WTC11 (cell line): ENCODE measurements around the gene ENO3. TPM values are rescaled to one million over a fixed set of nuclear protein-coding genes. Genes with fewer than 3 reads are reported as not detected.

Source experiments
- ATAC-seq: fragments of 200-7000 bp; cut with Tn5 transposase; 2 replicates; pipeline ENCODE4 v1.10.0; 2021; ENCODE audit warnings: mild to moderate bottlenecking, moderate library complexity
- CTCF ChIA-PET: fragments of 300-600 bp; sonication (Branson Sonifier 250); formaldehyde crosslinking; loops from one replicate; lab custom pipeline; 2021; ENCODE audit warnings: antibody characterized with exemption; lab: Charles Lee
- POLR2A ChIA-PET: fragments of 350-600 bp; sonication (Branson Sonifier 250); formaldehyde crosslinking; loops from one replicate; lab custom pipeline; 2021; ENCODE audit warnings: antibody characterized with exemption; lab: Charles Lee
- DNase-seq: peaks from one replicate; pipeline ENCODE4 v3.0.0; 2021; ENCODE audit warnings: low spot score
- H3K27ac Mint-ChIP-seq: 2 replicates; pipeline ENCODE4 v1.8.0; 2021; ENCODE audit warnings: mixed read lengths
- H3K27me3 Mint-ChIP-seq: 2 replicates; pipeline ENCODE4 v1.8.0; 2021; ENCODE audit warnings: low read depth, mild to moderate bottlenecking, moderate library complexity, mixed read lengths
- H3K36me3 Mint-ChIP-seq: 2 replicates; pipeline ENCODE4 v1.8.0; 2021; ENCODE audit warnings: mixed read lengths
- H3K4me1 Mint-ChIP-seq: 2 replicates; pipeline ENCODE4 v1.8.0; 2022; ENCODE audit warnings: mixed read lengths
- H3K4me3 Mint-ChIP-seq: 2 replicates; pipeline ENCODE4 v1.8.0; 2021; ENCODE audit warnings: mild to moderate bottlenecking, moderate library complexity, mixed read lengths
- H3K9me3 Mint-ChIP-seq: 2 replicates; pipeline ENCODE4 v1.8.0; 2021; ENCODE audit warnings: mixed read lengths
- ELF4 ChIP-seq: sonication (generic); formaldehyde crosslinking; IDR thresholded peaks from 2 replicates; pipeline ENCODE4 v1.8.1; 2022; ENCODE audit warnings: low read depth, mild to moderate bottlenecking, moderate library complexity, missing genetic modification reagents
- GABPB1 ChIP-seq: sonication (generic); formaldehyde crosslinking; IDR thresholded peaks from 2 replicates; pipeline ENCODE4 v1.8.1; 2023; ENCODE audit warnings: mild to moderate bottlenecking, missing genetic modification reagents
- GTF2I ChIP-seq: fragments of 250-450 bp; sonication (Bioruptor Pico); conservative IDR thresholded peaks from 2 replicates; pipeline ENCODE4 v1.4.0; 2021; ENCODE audit warnings: mild to moderate bottlenecking
- KAT7 ChIP-seq: sonication (generic); formaldehyde crosslinking; IDR thresholded peaks from 2 replicates; pipeline ENCODE4 v1.8.1; 2023; ENCODE audit warnings: missing genetic modification reagents, mild to moderate bottlenecking, borderline replicate concordance
- SP1 ChIP-seq: sonication (generic); formaldehyde crosslinking; conservative IDR thresholded peaks from 2 replicates; pipeline ENCODE4 v1.8.1; 2022; ENCODE audit warnings: missing genetic modification reagents
- ZNF423 ChIP-seq: fragments of 250-450 bp; sonication (Bioruptor Pico); IDR thresholded peaks from 2 replicates; pipeline ENCODE4 v2.1.2; 2022; ENCODE audit warnings: mild to moderate bottlenecking, moderate library complexity
- total RNA-seq: library from RNA; stranded (reverse); gene quantifications from 3 replicates; pipeline ENCODE4 v1.2.3, GENCODE V29; 2021
- TF ChIP-seq, protein P1 (sequence below): sonication (generic); formaldehyde crosslinking; IDR thresholded peaks from 2 replicates; pipeline ENCODE4 v1.8.1; 2022; ENCODE audit warnings: missing genetic modification reagents, borderline replicate concordance
- TF ChIP-seq, protein P2 (sequence below): sonication (generic); formaldehyde crosslinking; IDR thresholded peaks from 2 replicates; pipeline ENCODE4 v1.8.0; 2023; ENCODE audit warnings: missing genetic modification reagents, mild to moderate bottlenecking, borderline replicate concordance
- TF ChIP-seq, protein P3 (sequence below): fragments of 250-450 bp; sonication (Bioruptor Pico); IDR thresholded peaks from 2 replicates; pipeline ENCODE4 v2.1.2; 2022; ENCODE audit warnings: mild to moderate bottlenecking, moderate library complexity
- TF ChIP-seq, protein P4 (sequence below): sonication (generic); formaldehyde crosslinking; conservative IDR thresholded peaks from 2 replicates; pipeline ENCODE4 v1.8.1; 2022; ENCODE audit warnings: mild to moderate bottlenecking, missing genetic modification reagents
- TF ChIP-seq, protein P5 (sequence below): sonication (generic); formaldehyde crosslinking; IDR thresholded peaks from 2 replicates; pipeline ENCODE4 v1.8.1; 2023; ENCODE audit warnings: mild to moderate bottlenecking, missing genetic modification reagents, moderate library complexity
- TF ChIP-seq, protein P6 (sequence below): sonication (generic); formaldehyde crosslinking; IDR thresholded peaks from 2 replicates; pipeline ENCODE4 v1.8.0; 2022; ENCODE audit warnings: mild to moderate bottlenecking, missing genetic modification reagents
- TF ChIP-seq, protein P7 (sequence below): fragments of 250-450 bp; sonication (Bioruptor Pico); IDR thresholded peaks from 2 replicates; pipeline ENCODE4 v1.9.0; 2021; ENCODE audit warnings: moderate library complexity, mild to moderate bottlenecking, inconsistent platforms, borderline replicate concordance
- TF ChIP-seq, protein P8 (sequence below): sonication (generic); formaldehyde crosslinking; IDR thresholded peaks from 2 replicates; pipeline ENCODE4 v1.8.0; 2022; ENCODE audit warnings: mild to moderate bottlenecking, missing genetic modification reagents

The ENO3 gene
- total RNA-seq, 1 experiment from 2014 or later, result 30.9 TPM

DNA sequence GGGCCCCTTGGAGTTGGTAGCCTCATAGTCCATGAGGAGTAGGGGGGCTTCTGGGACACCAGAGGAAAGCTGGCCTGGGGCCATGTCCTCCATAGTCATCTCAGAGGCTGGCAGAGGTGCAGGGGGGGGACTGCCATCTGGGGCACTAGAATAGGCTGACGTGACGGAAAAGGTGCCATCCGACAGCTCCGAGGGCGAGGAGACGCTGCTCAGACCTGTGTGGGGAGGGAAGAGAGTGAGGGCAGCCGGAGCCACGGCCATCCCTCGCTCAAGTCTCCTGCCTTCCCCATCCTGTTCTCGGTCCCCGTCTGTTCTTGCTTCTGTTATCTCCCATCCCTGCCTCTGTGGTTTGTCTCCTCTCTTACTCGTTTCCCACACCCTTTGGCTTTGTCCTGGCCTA is 21.4 kb downstream of the ENO3 start:
- ChIA-PET POLR2A (interaction anchor here (1.7 kb wide), 1 partner anchor 63 kb away, joined by 5 read pairs; no protein-coding TSS in a partner anchor), CTCF (no interaction called here)
- Mint-ChIP-seq H3K36me3 (peaks cover 5% of the 10 kb centered on the region), H3K4me3 (no peak overlapping the region), H3K4me1 (peaks cover 24% of the 10 kb centered on the region), H3K9me3 (no peaks in the 10 kb centered on the region), H3K27ac (peak overlapping the region; percentile 66; the same call in 1 of the 2 replicates), H3K27me3 (peaks cover 58% of the 10 kb centered on the region)
- DNase-seq (no peak), ATAC-seq (no peak)
- TF ChIP-seq GTF2I (no peak), SP1 (CRISPR knock-in tag) (no peak)
- TF ChIP-seq, protein P1, sequence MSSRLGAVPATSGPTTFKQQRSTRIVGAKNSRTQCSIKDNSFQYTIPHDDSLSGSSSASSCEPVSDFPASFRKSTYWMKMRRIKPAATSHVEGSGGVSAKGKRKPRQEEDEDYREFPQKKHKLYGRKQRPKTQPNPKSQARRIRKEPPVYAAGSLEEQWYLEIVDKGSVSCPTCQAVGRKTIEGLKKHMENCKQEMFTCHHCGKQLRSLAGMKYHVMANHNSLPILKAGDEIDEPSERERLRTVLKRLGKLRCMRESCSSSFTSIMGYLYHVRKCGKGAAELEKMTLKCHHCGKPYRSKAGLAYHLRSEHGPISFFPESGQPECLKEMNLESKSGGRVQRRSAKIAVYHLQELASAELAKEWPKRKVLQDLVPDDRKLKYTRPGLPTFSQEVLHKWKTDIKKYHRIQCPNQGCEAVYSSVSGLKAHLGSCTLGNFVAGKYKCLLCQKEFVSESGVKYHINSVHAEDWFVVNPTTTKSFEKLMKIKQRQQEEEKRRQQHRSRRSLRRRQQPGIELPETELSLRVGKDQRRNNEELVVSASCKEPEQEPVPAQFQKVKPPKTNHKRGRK (CRISPR knock-in tag), result no peak

DNA sequence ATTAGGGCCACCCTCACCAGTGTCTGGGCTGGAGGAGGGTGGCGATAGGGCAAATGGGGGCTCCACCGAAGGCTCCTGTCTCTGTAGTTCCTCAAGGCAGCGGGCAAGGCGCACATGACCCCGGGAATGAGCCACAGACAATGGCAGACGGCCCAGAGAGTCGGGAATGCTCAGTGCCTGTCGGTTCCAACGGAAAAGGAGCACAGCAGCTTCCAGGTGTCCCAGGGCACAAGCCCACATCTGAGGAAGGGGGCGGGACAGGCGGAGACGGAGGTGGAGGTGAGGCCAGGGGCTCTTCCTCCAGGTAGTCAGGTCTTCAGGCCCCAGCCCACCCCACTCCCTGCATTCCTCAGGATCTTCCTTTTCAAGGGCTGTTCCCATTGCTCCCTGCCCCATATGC is 21.8 kb downstream of the ENO3 start:
- ATAC-seq, result peak; percentile 46
- POLR2A ChIA-PET, result interaction anchor here (1.2 to 1.7 kb wide), 2 partner anchors 14 to 64 kb away, joined by 3 to 5 read pairs; no protein-coding TSS in a partner anchor

DNA sequence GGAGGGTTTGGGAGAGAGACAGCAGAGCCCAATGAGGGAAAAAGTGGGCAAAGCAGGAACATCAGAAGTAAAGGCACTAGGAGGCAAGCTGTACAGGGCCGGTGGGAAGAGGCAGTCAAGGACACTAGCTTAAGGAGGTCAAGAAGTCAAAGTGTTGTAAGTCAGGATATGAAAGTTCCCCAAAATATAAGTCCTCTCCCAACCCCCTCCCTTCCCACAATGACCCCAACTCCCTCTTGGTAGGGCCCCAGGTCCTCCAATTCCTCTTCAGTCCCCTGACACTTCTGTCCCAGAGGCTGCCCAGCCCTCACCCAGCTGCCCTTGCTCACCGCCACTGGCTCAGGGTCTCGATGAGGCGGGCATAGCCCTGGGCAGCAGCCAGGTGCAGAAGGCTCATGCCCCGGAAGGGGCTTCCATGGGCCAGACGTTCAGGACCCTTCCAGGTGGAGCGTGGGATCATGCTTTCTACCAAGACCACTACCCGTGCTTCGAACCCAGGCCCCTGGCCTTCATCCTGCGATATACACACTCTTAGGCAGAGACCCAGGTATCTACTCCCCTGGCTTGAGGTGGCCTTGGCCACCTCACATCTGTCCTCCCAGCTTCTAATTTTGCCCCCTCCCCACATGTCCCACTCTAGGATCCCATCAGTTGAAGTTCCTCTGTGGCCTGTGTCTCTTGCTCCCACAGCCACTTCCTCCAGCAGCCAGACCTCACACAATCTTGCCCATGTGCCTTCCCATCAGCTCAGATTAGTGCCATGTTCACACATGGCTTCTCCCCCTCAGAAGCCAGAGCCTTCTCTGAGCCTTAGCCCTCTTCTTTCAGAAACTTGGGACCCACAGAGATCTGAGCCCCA is 22.6 kb downstream of the ENO3 start:
- Mint-ChIP-seq H3K27ac (peak overlapping the region; percentile 49; the same call in 1 of the 2 replicates), H3K4me1 (peaks cover 24% of the 10 kb centered on the region), H3K9me3 (no peaks in the 10 kb centered on the region), H3K27me3 (peaks cover 70% of the 10 kb centered on the region), H3K4me3 (no peak overlapping the region), H3K36me3 (peaks cover 5% of the 10 kb centered on the region)
- no peak for DNase-seq
- CTCF ChIA-PET, result interaction anchor here (1.0 to 1.2 kb wide), 2 partner anchors 64 to 88 kb away, joined by 3 to 4 read pairs; no protein-coding TSS in a partner anchor
- ATAC-seq, result no peak
- POLR2A ChIA-PET, result interaction anchor here (0.6 to 1.7 kb wide), 3 partner anchors 13 to 64 kb away, joined by 3 to 5 read pairs (median 3); no protein-coding TSS in a partner anchor
- TF ChIP-seq, protein P2, sequence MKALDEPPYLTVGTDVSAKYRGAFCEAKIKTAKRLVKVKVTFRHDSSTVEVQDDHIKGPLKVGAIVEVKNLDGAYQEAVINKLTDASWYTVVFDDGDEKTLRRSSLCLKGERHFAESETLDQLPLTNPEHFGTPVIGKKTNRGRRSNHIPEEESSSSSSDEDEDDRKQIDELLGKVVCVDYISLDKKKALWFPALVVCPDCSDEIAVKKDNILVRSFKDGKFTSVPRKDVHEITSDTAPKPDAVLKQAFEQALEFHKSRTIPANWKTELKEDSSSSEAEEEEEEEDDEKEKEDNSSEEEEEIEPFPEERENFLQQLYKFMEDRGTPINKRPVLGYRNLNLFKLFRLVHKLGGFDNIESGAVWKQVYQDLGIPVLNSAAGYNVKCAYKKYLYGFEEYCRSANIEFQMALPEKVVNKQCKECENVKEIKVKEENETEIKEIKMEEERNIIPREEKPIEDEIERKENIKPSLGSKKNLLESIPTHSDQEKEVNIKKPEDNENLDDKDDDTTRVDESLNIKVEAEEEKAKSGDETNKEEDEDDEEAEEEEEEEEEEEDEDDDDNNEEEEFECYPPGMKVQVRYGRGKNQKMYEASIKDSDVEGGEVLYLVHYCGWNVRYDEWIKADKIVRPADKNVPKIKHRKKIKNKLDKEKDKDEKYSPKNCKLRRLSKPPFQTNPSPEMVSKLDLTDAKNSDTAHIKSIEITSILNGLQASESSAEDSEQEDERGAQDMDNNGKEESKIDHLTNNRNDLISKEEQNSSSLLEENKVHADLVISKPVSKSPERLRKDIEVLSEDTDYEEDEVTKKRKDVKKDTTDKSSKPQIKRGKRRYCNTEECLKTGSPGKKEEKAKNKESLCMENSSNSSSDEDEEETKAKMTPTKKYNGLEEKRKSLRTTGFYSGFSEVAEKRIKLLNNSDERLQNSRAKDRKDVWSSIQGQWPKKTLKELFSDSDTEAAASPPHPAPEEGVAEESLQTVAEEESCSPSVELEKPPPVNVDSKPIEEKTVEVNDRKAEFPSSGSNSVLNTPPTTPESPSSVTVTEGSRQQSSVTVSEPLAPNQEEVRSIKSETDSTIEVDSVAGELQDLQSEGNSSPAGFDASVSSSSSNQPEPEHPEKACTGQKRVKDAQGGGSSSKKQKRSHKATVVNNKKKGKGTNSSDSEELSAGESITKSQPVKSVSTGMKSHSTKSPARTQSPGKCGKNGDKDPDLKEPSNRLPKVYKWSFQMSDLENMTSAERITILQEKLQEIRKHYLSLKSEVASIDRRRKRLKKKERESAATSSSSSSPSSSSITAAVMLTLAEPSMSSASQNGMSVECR (CRISPR knock-in tag), result no peak
- TF ChIP-seq, protein P3, sequence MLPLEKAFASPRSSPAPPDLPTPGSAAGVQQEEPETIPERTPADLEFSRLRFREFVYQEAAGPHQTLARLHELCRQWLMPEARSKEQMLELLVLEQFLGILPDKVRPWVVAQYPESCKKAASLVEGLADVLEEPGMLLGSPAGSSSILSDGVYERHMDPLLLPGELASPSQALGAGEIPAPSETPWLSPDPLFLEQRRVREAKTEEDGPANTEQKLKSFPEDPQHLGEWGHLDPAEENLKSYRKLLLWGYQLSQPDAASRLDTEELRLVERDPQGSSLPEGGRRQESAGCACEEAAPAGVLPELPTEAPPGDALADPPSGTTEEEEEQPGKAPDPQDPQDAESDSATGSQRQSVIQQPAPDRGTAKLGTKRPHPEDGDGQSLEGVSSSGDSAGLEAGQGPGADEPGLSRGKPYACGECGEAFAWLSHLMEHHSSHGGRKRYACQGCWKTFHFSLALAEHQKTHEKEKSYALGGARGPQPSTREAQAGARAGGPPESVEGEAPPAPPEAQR (CRISPR knock-in tag), result no peak
- no peak for TF ChIP-seq ZNF423
- TF ChIP-seq, protein P4, sequence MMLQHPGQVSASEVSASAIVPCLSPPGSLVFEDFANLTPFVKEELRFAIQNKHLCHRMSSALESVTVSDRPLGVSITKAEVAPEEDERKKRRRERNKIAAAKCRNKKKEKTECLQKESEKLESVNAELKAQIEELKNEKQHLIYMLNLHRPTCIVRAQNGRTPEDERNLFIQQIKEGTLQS, result no peak
- TF ChIP-seq, protein P5, sequence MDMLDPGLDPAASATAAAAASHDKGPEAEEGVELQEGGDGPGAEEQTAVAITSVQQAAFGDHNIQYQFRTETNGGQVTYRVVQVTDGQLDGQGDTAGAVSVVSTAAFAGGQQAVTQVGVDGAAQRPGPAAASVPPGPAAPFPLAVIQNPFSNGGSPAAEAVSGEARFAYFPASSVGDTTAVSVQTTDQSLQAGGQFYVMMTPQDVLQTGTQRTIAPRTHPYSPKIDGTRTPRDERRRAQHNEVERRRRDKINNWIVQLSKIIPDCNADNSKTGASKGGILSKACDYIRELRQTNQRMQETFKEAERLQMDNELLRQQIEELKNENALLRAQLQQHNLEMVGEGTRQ (CRISPR knock-in tag), result no peak
- no peak for TF ChIP-seq KAT7
- TF ChIP-seq ELF4 (CRISPR knock-in tag), result no peak
- TF ChIP-seq, protein P6, sequence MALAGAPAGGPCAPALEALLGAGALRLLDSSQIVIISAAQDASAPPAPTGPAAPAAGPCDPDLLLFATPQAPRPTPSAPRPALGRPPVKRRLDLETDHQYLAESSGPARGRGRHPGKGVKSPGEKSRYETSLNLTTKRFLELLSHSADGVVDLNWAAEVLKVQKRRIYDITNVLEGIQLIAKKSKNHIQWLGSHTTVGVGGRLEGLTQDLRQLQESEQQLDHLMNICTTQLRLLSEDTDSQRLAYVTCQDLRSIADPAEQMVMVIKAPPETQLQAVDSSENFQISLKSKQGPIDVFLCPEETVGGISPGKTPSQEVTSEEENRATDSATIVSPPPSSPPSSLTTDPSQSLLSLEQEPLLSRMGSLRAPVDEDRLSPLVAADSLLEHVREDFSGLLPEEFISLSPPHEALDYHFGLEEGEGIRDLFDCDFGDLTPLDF, result no peak
- TF ChIP-seq, protein P1 (CRISPR knock-in tag), result no peak
- TF ChIP-seq, protein P7, sequence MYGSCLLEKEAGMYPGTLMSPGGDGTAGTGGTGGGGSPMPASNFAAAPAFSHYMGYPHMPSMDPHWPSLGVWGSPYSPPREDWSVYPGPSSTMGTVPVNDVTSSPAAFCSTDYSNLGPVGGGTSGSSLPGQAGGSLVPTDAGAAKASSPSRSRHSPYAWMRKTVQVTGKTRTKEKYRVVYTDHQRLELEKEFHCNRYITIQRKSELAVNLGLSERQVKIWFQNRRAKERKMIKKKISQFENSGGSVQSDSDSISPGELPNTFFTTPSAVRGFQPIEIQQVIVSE, result no peak

More for the DNA sequence above, 21.8 kb downstream of the ENO3 start:
- Mint-ChIP-seq H3K4me3 (no peak overlapping the region), H3K27me3 (peaks cover 63% of the 10 kb centered on the region), H3K36me3 (peaks cover 5% of the 10 kb centered on the region), H3K4me1 (peaks cover 24% of the 10 kb centered on the region), H3K9me3 (no peaks in the 10 kb centered on the region), H3K27ac (peak overlapping the region; percentile 66)
- CTCF ChIA-PET, result interaction anchor here (1.0 to 1.2 kb wide), 2 partner anchors 64 to 89 kb away, joined by 3 to 4 read pairs; no protein-coding TSS in a partner anchor
- DNase-seq, result peak; percentile 40
- TF ChIP-seq, protein P8, sequence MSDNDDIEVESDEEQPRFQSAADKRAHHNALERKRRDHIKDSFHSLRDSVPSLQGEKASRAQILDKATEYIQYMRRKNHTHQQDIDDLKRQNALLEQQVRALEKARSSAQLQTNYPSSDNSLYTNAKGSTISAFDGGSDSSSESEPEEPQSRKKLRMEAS, result 0 out of 2 replicates have a peak, but pooled peaks have one; percentile 30
- TF ChIP-seq GABPB1 (CRISPR knock-in tag), result no peak
